Jurkat, Clone E6-1 (cell line): ENCODE results near the gene ABCA7.
A peak's percentile ranks its signal among the peaks of the same experiment; 100 is the strongest.
"Not testable (repeated sequence)": the region's sequence is repeated elsewhere in the genome, so short reads cannot be mapped to it uniquely, and the experiment has no call there.

ENCODE experiments used
- DNase-seq: peaks from one replicate; pipeline ENCODE4 v3.0.0-alpha.2; 2011; ENCODE audit warnings: low read depth, low spot score
- H3K4me3 ChIP-seq: 2 replicates; pipeline ENCODE4 v1.5.1; 2011; ENCODE audit warnings: mild to moderate bottlenecking, low read length, control low read depth, moderate library complexity

ABCA7 gene

GRCh38 chr19:1106841-1107660 lies 67.1 kb downstream of the ABCA7 start:
- DNase-seq = no peak
- H3K4me3 ChIP-seq = no peak overlapping the region

GRCh38 chr19:1107661-1108261 lies 67.9 kb downstream of the ABCA7 start:
- H3K4me3 ChIP-seq = no peak overlapping the region
- DNase-seq = no peak

GRCh38 chr19:1108291-1109031 lies 68.6 kb downstream of the ABCA7 start:
- H3K4me3 ChIP-seq = no peak overlapping the region
- no peak for DNase-seq

- no peak overlapping the region for H3K4me3 ChIP-seq
- DNase-seq = no peak
These were observed 69.2 kb downstream of the ABCA7 start for GRCh38 chr19:1109032-1109551.

- H3K4me3 ChIP-seq = no peak overlapping the region
- no peak for DNase-seq
These were observed 70.1 kb downstream of the ABCA7 start for GRCh38 chr19:1109697-1110671.

GRCh38 chr19:1110809-1111640 lies 71.1 kb downstream of the ABCA7 start:
- no peak overlapping the region for H3K4me3 ChIP-seq
- no peak for DNase-seq

- no peak for DNase-seq
These were observed 71.8 kb downstream of the ABCA7 start for GRCh38 chr19:1111641-1112267.

GRCh38 chr19:1112268-1113029 lies 72.5 kb downstream of the ABCA7 start:
- no peak overlapping the region for H3K4me3 ChIP-seq
- DNase-seq = no peak

More at GRCh38 chr19:1111641-1112267, 71.8 kb downstream of the ABCA7 start:
- no peak overlapping the region for H3K4me3 ChIP-seq

- no peak overlapping the region for H3K4me3 ChIP-seq
- DNase-seq = peak; percentile 63
These were observed 73.4 kb downstream of the ABCA7 start for GRCh38 chr19:1113030-1113985.

- no peak overlapping the region for H3K4me3 ChIP-seq
These were observed 74.1 kb downstream of the ABCA7 start for GRCh38 chr19:1113986-1114483.

GRCh38 chr19:1114728-1115127 lies 74.8 kb downstream of the ABCA7 start:
- H3K4me3 ChIP-seq, DNase-seq: not testable (repeated sequence)

More at GRCh38 chr19:1113986-1114483, 74.1 kb downstream of the ABCA7 start:
- no peak for DNase-seq
